ENCODE data around the gene STARD3.

STARD3 gene

GRCh38 chr17:39660397-39661385 is 23.7 kb downstream of the STARD3 start:
- DNase-seq (ENCODE audit: low spot score), result no peak

GRCh38 chr17:39661744-39662541 is 25.0 kb downstream of the STARD3 start:
- DNase-seq (ENCODE audit: low spot score), result no peak

GRCh38 chr17:39662551-39663339 is 25.8 kb downstream of the STARD3 start:
- no peak for DNase-seq (ENCODE audit: low spot score)

GRCh38 chr17:39663340-39663687 is 26.4 kb downstream of the STARD3 start:
- DNase-seq (ENCODE audit: low spot score), result no peak

GRCh38 chr17:39663688-39664580 is 27.0 kb downstream of the STARD3 start:
- DNase-seq (ENCODE audit: low spot score), result no peak

DNA sequence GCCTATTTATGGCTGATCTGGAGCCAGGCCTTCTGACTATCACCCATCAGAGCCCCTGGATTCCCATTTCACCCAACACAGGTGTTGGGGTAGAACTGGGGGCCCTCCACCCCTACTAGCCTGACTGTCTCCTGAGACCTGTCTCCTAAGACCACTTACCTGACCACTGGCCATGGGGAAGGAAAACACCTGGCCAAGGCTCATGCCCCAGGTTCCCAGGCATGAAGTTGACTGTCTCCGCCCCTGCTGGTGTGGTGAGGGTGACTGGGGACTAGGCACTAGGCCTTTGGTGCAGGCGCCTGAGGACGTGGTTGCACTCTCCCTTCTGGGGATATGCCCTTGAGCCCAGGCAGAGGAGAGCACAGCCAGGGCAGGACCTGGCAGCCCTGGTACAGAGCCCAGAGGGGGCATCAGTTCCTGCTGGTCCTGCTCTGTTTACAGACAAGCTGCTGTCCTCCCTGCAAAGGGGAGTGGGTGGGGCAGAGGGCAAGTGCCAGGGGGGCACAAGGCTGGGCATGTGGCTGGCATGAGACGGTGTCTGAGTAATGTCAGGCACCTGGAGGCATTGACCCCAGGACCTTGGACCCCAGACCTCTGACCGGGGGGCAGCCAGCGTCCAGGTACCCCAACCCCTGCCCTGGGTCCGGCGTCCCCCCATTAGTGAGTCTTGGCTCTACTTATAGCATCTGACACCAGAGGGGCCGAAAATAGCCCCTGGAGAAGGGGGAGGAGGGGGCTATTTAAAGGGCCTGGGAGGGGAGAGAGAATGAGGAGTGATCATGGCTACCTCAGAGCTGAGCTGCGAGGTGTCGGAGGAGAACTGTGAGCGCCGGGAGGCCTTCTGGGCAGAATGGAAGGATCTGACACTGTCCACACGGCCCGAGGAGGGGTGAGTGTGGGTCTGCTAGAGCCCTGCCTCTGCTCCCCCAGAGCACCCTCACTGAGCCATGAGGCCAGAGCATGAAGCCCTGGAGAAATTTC is 27.9 kb downstream of the STARD3 start, which contains the start of gene TCAP:
Gene TCAP, plus strand, starts transcription at position 769 of the 981 bp plus-strand sequence. Its CDS starts 11 bp downstream, at position 780.
- DNase-seq (ENCODE audit: low spot score), result no peak

GRCh38 chr17:39665642-39666224 is 28.8 kb downstream of the STARD3 start:
- DNase-seq (ENCODE audit: low spot score), result no peak

DNA sequence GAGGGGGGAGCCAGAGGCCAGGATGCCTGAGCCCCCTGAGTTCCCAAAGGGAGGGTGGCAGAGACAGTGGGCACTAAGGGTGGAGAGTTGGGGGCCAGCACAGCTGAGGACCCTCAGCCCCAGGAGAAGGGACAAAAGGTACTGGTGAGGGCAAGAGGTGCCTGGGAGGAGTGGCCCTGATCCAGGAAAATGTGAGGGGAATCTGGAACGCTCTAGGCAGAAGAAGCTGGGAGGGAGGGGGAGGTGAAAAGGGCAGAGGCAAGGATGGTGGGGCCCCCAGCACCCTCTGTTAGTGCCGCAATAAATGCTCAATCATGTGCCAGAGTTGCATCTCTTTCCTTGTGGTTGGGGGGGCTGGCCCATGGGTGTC is 29.3 kb downstream of the STARD3 start:
- DNase-seq (ENCODE audit: low spot score), result no peak

DNA sequence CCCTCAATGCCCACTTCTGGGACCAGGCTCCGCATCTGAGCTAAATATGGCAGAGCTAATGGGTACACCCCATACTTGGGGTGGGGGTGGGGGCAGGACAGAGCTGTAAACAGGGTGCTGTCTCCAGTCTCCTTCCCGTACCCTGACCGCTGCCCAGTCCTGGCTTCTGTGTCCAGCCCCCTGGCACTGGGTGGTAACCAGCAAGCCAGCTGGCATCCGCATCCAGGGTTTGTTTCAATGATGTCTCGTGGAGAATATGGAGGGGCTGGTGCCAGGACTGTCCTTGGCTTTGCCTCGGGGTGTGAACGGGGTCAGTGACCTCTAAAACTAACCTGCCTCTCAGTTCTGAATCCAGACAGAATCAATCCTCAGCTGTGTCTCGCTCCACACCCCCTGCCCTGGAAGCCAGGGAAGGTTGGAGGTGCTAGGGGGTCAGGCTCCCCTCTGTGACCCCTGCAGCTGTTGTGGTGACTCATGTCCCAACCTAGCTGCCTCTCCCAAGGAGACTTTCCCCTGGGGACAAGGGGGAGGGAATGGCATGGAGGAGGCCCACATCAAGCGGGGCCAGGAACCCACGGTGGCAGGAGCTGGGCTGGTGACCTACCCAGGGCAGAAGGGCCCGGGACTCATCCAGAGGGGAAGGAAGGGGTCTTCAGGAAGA is 29.8 kb downstream of the STARD3 start:
- DNase-seq (ENCODE audit: low spot score), result no peak

DNA sequence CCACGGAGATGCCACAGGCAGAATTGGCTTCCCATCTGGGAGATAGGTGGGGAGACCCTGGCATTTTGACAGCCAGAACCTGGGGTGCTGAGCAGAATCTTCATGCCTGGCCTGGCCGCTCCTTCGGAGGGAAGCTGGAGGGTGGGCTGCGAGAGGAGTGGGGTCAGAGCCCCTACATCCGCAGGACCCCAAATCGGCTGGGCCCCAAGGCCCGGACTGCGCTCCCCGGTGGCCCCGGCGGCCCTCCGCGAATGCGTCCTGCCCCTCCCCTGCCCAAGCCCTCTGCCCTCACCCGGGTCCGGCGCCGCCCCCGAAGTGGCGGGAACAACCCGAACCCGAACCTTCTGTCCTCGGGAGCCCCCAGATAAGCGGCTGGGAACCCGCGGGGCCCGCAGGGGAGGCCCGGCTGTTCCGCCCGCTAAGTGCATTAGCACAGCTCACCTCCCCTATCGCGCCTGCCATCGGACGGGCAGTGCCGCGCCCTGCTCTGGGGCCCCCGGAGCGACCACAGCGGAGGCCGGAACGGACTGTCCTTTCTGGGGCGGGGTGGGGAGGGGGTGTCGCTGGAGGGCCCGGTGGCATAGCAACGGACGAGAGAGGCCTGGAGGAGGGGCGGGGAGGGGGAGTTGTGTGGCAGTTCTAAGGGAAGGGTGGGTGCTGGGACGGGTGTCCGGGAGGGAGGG is 30.5 kb downstream of the STARD3 start:
- no peak for DNase-seq (ENCODE audit: low spot score)

- peak; percentile 62 for DNase-seq (ENCODE audit: low spot score)
Measured at GRCh38 chr17:39667945-39668924, 31.3 kb downstream of the STARD3 start, which contains the start of gene PNMT. TSS of gene PNMT (plus strand) at chr17:39668453. CDS start at chr17:39668476, 23 bp downstream.

GRCh38 chr17:39669897-39670735 is 33.2 kb downstream of the STARD3 start:
- DNase-seq (ENCODE audit: low spot score), result no peak

DNA sequence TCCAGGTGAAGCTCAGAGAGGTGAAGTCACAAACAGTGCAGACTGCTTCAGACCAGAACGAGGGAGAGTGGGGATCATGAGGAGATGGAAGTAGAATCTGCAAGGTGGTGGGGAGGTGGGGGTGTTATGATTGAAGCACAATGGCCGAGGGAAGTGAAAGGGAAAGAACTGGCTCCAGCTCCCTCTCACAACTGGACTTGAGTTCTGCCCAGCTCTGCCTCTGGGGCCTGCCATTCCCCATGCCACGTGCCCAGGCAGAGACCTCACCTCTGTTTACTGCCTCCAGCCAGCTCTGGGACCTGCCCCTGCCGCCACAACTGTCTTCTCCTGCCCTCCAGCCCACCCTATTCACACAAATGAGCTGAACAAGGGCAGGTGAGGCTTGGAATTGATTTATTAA is 33.8 kb downstream of the STARD3 start:
- DNase-seq (ENCODE audit: low spot score), result no peak

- DNase-seq (ENCODE audit: low spot score), result no peak
Measured at GRCh38 chr17:39671651-39672521, 34.9 kb downstream of the STARD3 start.

Data from CD4-positive, alpha-beta T cell treated with Interleukin-15 for 4 hours (primary cell).